Ectodermal cell (in vitro differentiated cells): ENCODE results near the gene PPP1R14D.
"Not testable (repeated sequence)": the region's sequence is repeated elsewhere in the genome, so short reads cannot be mapped to it uniquely, and the experiment has no call there.

Experiments used
- H3K27ac ChIP-seq: 2 replicates; pipeline ENCODE4 v1.7.0; 2013; ENCODE audit warnings: mild to moderate bottlenecking, low read depth, low read length; ENCODE audit not compliant: insufficient read depth, poor library complexity, severe bottlenecking
- H3K27me3 ChIP-seq: 2 replicates; pipeline ENCODE4 v1.7.0; 2013; ENCODE audit warnings: mild to moderate bottlenecking, low read length; ENCODE audit not compliant: insufficient read depth, control insufficient read depth, poor library complexity, severe bottlenecking
- H3K36me3 ChIP-seq: one replicate; pipeline ENCODE4 v1.7.0; 2013; ENCODE audit warnings: low read length; ENCODE audit not compliant: control insufficient read depth, insufficient read depth
- H3K4me1 ChIP-seq: one replicate; pipeline ENCODE4 v1.7.0; 2013; ENCODE audit warnings: low read length; ENCODE audit not compliant: control insufficient read depth, insufficient read depth
- H3K4me3 ChIP-seq: 2 replicates; pipeline ENCODE4 v1.7.0; 2013; ENCODE audit warnings: low read depth, low read length, control low read depth; ENCODE audit not compliant: insufficient read depth
- H3K9me3 ChIP-seq: 2 replicates; pipeline ENCODE4 v1.7.0; 2013; ENCODE audit warnings: mild to moderate bottlenecking, low read length, moderate library complexity; ENCODE audit not compliant: control insufficient read depth
- WGBS, 2 experiments: methylation state at CpG; one replicate each; pipeline ENCODE4 v1.1.7; 2013; ENCODE audit warnings: missing lambda C conversion rate in 2 of 2; 5-methylcytosine and 5-hydroxymethylcytosine counted together

Gene PPP1R14D

DNA sequence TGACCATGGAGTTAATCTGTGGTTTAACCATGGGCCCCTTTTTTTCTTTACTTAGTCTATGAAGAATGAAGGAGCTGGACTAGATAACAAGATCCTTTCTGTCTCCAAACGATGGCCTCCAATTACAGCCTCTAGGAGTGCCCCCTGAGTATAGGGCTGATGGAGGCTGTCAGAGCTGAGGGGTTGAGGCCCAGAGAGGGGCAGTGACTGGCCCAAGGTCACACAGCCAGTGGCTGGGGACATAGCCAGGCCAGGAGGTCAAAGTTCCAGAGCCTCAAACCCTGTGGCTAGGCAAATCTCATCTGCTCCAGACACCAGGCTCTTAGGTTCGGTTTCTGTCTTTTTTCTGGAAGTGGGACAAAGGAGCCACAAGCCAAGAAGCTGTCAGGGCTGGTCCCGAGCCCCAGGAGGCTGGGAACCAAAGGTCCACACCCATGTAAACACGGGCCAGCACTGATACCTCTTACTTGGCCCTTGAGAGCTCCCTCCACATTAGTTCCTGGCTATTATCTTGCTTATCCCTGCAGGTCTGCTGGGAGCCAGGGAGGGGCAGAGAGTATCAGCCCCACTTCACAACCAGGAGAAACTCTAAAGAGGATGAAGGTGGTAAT, 35.3 kb upstream of the PPP1R14D start:
- Histone ChIP-seq H3K27ac (no peak overlapping the region), H3K27me3 (no peaks in the 10 kb centered on the region), H3K4me3 (no peak overlapping the region), H3K36me3 (no peaks in the 10 kb centered on the region), H3K9me3 (no peaks in the 10 kb centered on the region), H3K4me1 (no peaks in the 10 kb centered on the region)
- WGBS, 2 experiments: 87 to 88% methylated on average over 4 of the region's 4 CpGs

DNA sequence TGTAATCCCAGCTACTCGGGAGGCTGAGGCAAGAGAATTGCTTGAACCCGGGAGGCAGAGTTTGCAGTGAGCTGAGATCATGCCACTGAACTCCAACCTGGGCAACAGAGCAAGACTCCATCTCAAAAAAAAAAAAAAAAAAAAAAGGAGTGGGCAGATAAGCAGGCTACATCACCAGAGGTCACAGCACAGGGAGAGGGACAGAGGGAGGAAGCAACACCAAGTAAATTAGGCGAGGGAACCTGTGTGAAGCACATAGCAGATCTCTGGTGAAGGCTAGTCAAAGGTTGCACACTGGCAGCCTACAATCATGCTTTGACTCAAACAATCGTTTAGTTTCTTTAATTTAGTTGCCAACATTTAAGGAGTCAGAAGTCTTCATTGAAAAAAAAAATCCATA, 32.6 kb upstream of the PPP1R14D start:
- not testable (repeated sequence) for H3K27me3 ChIP-seq, H3K4me3 ChIP-seq, H3K27ac ChIP-seq, H3K4me1 ChIP-seq, H3K9me3 ChIP-seq, H3K36me3 ChIP-seq
- 89 to 91% methylated on average over 4 of the region's 4 CpGs for WGBS, 2 experiments

DNA sequence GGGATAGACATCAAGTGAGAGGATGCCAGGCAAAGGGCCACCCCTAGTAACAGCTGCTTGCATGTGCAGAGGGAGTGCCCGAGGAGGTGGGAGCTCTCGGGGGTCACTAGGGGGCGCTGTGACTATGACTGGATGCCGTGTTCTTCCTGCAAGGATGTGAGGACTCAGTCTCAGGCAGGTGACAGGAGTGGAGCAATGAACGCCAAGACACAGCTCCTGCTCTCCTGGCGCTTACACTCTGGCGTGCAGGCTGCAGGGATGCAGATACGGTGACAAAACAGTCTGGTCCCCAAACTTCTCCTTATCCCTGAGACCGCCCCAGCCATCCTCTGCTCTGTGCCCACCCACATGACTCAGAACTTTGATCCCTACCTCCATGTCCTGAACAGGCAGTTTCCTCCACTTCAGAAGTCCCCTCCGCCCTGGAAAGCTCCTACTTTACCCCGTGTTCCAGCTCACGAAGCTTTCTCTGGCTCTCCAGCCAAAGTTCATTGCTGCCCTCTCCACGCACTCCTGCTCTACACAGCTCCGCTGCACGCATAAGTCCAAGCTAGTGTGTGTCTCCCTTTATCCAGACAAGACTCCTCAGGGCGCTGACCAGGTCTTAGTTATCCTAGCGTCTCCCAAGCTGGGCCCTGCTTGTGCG, 30.8 kb upstream of the PPP1R14D start:
- no peaks in the 10 kb centered on the region for H3K36me3 ChIP-seq
- H3K27me3 ChIP-seq: no peaks in the 10 kb centered on the region
- H3K4me1 ChIP-seq: peaks cover 6% of the 10 kb centered on the region
- no peak overlapping the region for H3K27ac ChIP-seq
- WGBS, 2 experiments: 50 to 51% methylated on average over 18 of the region's 18 CpGs
- no peaks in the 10 kb centered on the region for H3K9me3 ChIP-seq
- no peak overlapping the region for H3K4me3 ChIP-seq

DNA sequence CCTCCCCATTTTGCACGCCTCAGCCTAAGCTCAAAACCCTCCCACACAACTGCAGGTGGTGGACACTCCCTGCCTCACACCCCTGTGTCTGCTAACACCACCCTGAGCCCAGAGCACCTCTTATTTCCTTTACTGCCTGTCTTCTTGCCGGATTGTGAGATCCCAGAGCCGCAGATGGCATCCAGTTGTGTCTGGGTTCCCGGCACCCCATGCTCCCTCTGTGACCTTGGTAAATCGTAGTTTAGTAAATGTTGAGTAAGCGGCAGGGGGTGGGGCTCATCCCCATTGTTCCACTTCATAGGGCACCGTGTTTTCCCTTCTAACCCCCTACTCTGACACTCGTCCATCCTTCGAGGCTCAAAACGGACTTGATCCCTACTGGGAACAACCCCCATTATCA, 30.2 kb upstream of the PPP1R14D start:
- no peak overlapping the region for H3K4me3 ChIP-seq
- no peak overlapping the region for H3K27ac ChIP-seq
- WGBS, 2 experiments: 80 to 85% methylated on average over 10 of the region's 10 CpGs
- H3K4me1 ChIP-seq: peaks cover 6% of the 10 kb centered on the region
- no peaks in the 10 kb centered on the region for H3K27me3 ChIP-seq
- H3K36me3 ChIP-seq: no peaks in the 10 kb centered on the region
- H3K9me3 ChIP-seq: no peaks in the 10 kb centered on the region

DNA sequence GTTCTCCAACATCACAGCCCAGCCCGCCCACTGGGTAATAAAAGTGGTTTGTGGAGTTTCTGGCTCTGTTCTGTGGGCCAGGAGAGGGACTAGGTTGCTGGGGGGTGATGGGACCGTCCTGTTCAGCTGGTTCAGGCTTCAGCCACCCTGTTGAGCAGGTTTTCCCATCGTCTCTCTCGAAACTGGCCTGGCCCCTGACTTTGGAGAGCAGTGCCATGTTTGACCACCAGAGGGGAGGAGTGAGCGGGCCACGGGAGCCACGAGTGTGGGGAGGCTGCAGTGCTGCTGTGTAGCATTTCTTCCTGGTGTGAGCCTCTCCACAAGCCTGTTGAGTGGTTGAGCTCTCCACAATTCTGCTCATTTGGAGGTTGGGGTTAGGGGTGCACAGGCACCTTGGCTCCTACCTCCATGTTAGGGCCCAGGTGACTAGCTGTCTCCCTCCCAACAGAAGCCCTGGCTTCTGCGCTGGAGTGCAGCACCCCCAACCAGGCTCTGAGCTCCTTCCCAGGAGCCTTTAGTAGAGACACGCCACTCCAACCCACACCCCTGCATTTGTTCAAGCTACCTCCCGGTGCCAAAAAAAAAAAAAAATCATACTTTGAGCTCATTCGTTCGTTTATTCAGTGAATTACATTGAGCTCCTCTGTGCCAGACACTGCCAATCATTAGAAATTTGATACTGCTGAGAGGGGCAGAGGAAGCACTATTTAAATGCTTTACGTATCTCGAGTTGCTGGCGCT, 29.3 kb upstream of the PPP1R14D start:
- no peak overlapping the region for H3K27ac ChIP-seq
- no peaks in the 10 kb centered on the region for H3K27me3 ChIP-seq
- H3K36me3 ChIP-seq: no peaks in the 10 kb centered on the region
- H3K9me3 ChIP-seq: no peaks in the 10 kb centered on the region
- peaks cover 6% of the 10 kb centered on the region for H3K4me1 ChIP-seq
- H3K4me3 ChIP-seq: no peak overlapping the region
- 51 to 55% methylated on average over 15 of the region's 15 CpGs for WGBS, 2 experiments

DNA sequence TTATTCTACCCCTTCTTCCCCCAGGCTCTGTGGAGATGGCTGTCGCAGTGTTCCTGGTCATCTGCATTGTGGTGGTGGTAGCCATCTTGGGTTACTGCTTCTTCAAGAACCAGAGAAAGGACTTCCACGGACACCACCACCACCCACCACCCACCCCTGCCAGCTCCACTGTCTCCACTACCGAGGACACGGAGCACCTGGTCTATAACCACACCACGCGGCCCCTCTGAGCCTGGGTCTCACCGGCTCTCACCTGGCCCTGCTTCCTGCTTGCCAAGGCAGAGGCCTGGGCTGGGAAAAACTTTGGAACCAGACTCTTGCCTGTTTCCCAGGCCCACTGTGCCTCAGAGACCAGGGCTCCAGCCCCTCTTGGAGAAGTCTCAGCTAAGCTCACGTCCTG, 28.2 kb upstream of the PPP1R14D start:
- Histone ChIP-seq H3K27ac (no peak overlapping the region), H3K4me1 (peaks cover 6% of the 10 kb centered on the region), H3K27me3 (no peaks in the 10 kb centered on the region), H3K36me3 (no peaks in the 10 kb centered on the region), H3K4me3 (no peak overlapping the region), H3K9me3 (no peaks in the 10 kb centered on the region)
- WGBS, 2 experiments: 86 to 89% methylated on average over 8 of the region's 8 CpGs

DNA sequence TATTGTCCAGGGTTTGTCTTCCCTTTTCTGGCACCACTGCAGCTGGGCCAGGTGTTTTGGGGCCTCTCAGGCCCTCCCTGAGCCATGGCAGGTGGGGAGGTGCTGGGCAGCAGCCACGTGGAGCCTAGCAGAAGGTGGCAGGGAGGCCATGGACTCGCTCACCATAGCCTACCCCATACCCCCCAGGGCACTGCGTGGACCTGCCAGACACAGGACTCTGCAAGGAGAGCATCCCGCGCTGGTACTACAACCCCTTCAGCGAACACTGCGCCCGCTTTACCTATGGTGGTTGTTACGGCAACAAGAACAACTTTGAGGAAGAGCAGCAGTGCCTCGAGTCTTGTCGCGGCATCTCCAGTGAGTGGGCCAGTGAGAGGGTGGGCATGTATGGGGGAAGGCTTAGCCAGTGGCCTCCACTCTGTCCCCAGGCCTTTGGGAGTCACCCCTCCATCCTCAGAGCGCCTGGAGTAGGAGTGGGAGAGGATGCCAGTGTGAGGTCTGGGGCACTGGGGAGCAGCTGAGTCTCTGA, 27.3 kb upstream of the PPP1R14D start:
- H3K27me3 ChIP-seq: no peaks in the 10 kb centered on the region
- H3K4me1 ChIP-seq: peaks cover 6% of the 10 kb centered on the region
- WGBS, 2 experiments: 87 to 90% methylated on average over 13 of the region's 13 CpGs
- H3K4me3 ChIP-seq: no peak overlapping the region
- H3K36me3 ChIP-seq: no peaks in the 10 kb centered on the region
- no peak overlapping the region for H3K27ac ChIP-seq
- no peaks in the 10 kb centered on the region for H3K9me3 ChIP-seq

DNA sequence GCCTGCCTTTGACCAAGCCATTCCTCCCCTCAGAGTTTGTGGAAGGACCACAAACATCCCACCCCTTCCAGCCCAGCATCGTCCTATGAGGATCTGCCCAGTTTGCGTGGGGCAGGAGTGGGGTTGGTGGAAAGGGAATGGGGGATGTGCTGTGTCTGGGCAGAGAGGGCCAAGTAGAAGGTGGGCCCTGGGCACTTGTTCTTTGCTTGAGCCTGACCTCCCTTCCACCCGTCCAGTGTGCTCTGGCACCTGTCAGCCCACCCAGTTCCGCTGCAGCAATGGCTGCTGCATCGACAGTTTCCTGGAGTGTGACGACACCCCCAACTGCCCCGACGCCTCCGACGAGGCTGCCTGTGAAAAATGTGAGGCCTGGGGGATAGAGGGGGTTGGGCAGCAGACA, 25.7 kb upstream of the PPP1R14D start:
- Histone ChIP-seq H3K9me3 (no peaks in the 10 kb centered on the region), H3K4me1 (peaks cover 6% of the 10 kb centered on the region), H3K27ac (no peak overlapping the region), H3K27me3 (no peaks in the 10 kb centered on the region), H3K4me3 (no peak overlapping the region), H3K36me3 (no peaks in the 10 kb centered on the region)
- WGBS, 2 experiments: 90 to 92% methylated on average over 10 of the region's 10 CpGs

DNA sequence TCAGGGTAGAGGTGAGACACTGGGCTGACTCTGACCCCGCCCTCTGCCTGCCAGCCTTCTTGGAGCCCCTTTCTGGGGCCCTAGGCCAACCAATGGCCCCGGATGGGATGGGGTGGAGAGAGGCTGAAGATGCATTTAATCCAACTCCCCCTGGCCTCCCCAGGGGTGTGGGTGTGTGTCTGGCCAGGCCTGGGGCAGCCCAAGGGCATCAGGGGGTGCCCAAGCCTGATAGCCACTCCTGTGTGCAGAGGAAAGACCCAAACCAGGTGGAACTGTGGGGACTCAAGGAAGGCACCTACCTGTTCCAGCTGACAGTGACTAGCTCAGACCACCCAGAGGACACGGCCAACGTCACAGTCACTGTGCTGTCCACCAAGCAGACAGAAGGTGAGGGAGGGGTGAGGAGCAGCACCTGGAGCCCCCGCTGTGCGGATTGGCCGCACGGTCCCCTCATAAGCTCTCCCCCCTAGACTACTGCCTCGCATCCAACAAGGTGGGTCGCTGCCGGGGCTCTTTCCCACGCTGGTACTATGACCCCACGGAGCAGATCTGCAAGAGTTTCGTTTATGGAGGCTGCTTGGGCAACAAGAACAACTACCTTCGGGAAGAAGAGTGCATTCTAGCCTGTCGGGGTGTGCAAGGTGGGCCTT, 24.9 kb upstream of the PPP1R14D start:
- WGBS, 2 experiments: 92 to 93% methylated on average over 16 of the region's 16 CpGs

DNA sequence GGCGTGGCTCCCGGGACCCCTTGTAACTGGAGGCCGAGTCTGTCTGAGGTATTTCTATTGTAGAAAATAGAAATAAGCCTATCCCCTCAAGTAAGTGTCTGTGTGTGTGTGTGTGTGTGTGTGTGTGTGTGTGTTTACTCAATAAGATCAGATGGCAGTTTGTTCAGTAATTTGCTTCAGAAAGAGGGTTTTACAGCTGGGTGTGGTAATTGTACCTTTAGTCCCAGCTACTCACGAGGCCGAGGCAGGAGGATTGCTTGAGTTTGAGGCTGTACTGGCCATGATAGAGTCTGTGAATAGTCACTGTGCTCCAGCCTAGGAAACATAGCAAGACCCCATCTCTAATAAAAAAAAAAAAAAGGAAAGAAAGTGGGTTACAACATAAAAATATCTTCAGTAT, 24.0 kb upstream of the PPP1R14D start:
- peaks cover 13% of the 10 kb centered on the region for H3K4me1 ChIP-seq
- H3K27me3 ChIP-seq: no peaks in the 10 kb centered on the region
- H3K36me3 ChIP-seq: no peaks in the 10 kb centered on the region
- H3K27ac ChIP-seq: no peak overlapping the region
- H3K4me3 ChIP-seq: no peak overlapping the region
- no peaks in the 10 kb centered on the region for H3K9me3 ChIP-seq
- WGBS, 2 experiments: 95 to 96% methylated on average over 5 of the region's 5 CpGs

More for the DNA sequence above, 24.9 kb upstream of the PPP1R14D start:
- H3K4me3 ChIP-seq: no peak overlapping the region
- H3K9me3 ChIP-seq: no peaks in the 10 kb centered on the region
- H3K27me3 ChIP-seq: no peaks in the 10 kb centered on the region
- no peaks in the 10 kb centered on the region for H3K36me3 ChIP-seq
- peaks cover 6% of the 10 kb centered on the region for H3K4me1 ChIP-seq
- no peak overlapping the region for H3K27ac ChIP-seq
